Putamen (tissue), 1 donor: ENCODE measurements around the gene ATAD1.
"Not testable (repeated sequence)": the region's sequence is repeated elsewhere in the genome, so short reads cannot be mapped to it uniquely, and the experiment has no call there.

Source experiments
- DNase-seq: peaks from one replicate; pipeline ENCODE4 v3.0.0-alpha.2; 2016; ENCODE audit warnings: low spot score

The ATAD1 gene

GRCh38 chr10:87803328-87803727, 14.7 kb downstream of the ATAD1 start:
- DNase-seq = no peak

GRCh38 chr10:87801813-87802435, 16.1 kb downstream of the ATAD1 start:
- not testable (repeated sequence) for DNase-seq

GRCh38 chr10:87799860-87800259, 18.2 kb downstream of the ATAD1 start:
- DNase-seq = no peak

- DNase-seq = no peak
These were observed 19.9 kb downstream of the ATAD1 start for GRCh38 chr10:87798082-87798481.

GRCh38 chr10:87794285-87794684, 23.7 kb downstream of the ATAD1 start:
- DNase-seq = no peak

- no peak for DNase-seq
These were observed 27.8 kb downstream of the ATAD1 start for GRCh38 chr10:87790185-87790584.

- no peak for DNase-seq
These were observed 31.6 kb downstream of the ATAD1 start for GRCh38 chr10:87786421-87786820.

- no peak for DNase-seq
These were observed 35.3 kb downstream of the ATAD1 start for GRCh38 chr10:87782721-87783120.

- DNase-seq = no peak
These were observed 36.5 kb downstream of the ATAD1 start for GRCh38 chr10:87781545-87781944.

GRCh38 chr10:87776328-87776727, 41.7 kb downstream of the ATAD1 start:
- no peak for DNase-seq

- DNase-seq = no peak
These were observed 42.3 kb downstream of the ATAD1 start for GRCh38 chr10:87775766-87776165.

GRCh38 chr10:87771871-87772500, 46.0 kb downstream of the ATAD1 start:
- no peak for DNase-seq

GRCh38 chr10:87767253-87767652, 50.8 kb downstream of the ATAD1 start:
- DNase-seq = no peak

GRCh38 chr10:87765666-87766376, 52.2 kb downstream of the ATAD1 start:
- DNase-seq = no peak

- DNase-seq = no peak
These were observed 53.7 kb downstream of the ATAD1 start for GRCh38 chr10:87764072-87764934.

- DNase-seq = no peak
These were observed 54.8 kb downstream of the ATAD1 start for GRCh38 chr10:87763086-87763861.

- no peak for DNase-seq
These were observed 56.1 kb downstream of the ATAD1 start for GRCh38 chr10:87761892-87762291.

- DNase-seq = no peak
These were observed 56.9 kb downstream of the ATAD1 start for GRCh38 chr10:87761153-87761552.

GRCh38 chr10:87760195-87760905, 57.7 kb downstream of the ATAD1 start:
- DNase-seq = no peak

GRCh38 chr10:87759551-87759950, 58.5 kb downstream of the ATAD1 start:
- DNase-seq = no peak

GRCh38 chr10:87757685-87758084, 60.3 kb downstream of the ATAD1 start:
- DNase-seq = no peak
